GM12864 (cell line): ENCODE data around the gene SERPIND1.

ENCODE experiments used
- DNase-seq: peaks from one replicate; pipeline ENCODE4 v3.0.0-alpha.2; 2011; ENCODE audit warnings: low read depth
- H3K4me3 ChIP-seq: 2 replicates; pipeline ENCODE4 v1.5.1; 2011; ENCODE audit warnings: mild to moderate bottlenecking, low read depth, low read length, control low read depth
- TF ChIP-seq, protein P1 (sequence below): IDR thresholded peaks from 2 replicates; pipeline ENCODE4 v1.5.1; 2011; ENCODE audit warnings: low read depth, mild to moderate bottlenecking, moderate library complexity, low read length, control low read depth, inconsistent platforms; ENCODE audit errors: missing control alignments

SERPIND1 gene

GRCh38 chr22:20750461-20751184 is 23.3 kb upstream of the SERPIND1 start:
- TF ChIP-seq, protein P1, sequence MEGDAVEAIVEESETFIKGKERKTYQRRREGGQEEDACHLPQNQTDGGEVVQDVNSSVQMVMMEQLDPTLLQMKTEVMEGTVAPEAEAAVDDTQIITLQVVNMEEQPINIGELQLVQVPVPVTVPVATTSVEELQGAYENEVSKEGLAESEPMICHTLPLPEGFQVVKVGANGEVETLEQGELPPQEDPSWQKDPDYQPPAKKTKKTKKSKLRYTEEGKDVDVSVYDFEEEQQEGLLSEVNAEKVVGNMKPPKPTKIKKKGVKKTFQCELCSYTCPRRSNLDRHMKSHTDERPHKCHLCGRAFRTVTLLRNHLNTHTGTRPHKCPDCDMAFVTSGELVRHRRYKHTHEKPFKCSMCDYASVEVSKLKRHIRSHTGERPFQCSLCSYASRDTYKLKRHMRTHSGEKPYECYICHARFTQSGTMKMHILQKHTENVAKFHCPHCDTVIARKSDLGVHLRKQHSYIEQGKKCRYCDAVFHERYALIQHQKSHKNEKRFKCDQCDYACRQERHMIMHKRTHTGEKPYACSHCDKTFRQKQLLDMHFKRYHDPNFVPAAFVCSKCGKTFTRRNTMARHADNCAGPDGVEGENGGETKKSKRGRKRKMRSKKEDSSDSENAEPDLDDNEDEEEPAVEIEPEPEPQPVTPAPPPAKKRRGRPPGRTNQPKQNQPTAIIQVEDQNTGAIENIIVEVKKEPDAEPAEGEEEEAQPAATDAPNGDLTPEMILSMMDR = no peak
- H3K4me3 ChIP-seq = no peak overlapping the region
- DNase-seq = no peak

- no peak for DNase-seq
- TF ChIP-seq, protein P1 = no peak
- H3K4me3 ChIP-seq = no peak overlapping the region
Observed at GRCh38 chr22:20751185-20751851, 22.6 kb upstream of the SERPIND1 start.

DNA sequence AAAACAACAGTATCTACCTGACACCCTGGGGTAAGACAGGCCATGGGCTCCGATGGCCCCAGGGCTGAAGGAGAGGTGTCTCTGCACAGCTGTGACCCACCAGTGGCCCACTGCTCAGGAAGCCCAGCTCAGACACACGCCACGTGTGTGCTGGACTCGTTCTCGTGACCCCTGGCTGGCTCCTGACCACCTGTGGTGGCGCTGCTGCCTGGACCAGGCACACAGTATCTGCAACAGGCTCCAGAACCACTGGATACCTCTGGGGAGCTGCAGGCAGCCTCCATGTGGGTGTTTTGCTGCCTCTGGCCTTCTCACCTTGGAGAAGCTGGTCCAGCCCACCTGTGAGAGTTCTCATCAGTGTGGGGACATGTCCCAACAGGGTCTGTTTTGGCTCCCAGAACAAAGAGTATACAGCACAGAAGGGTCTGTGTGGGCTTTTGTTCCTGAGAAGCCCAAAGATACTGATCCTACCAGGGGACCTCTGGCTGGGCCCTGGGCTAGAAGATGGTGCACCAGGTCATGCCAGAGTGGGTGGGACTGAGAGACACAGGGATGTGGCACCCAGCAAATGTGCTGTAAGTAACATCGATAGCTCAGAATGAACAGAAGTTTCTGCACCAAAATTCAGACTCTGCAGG is 21.7 kb upstream of the SERPIND1 start:
- no peak overlapping the region for H3K4me3 ChIP-seq
- no peak for DNase-seq
- TF ChIP-seq, protein P1 = no peak

- TF ChIP-seq, protein P1 = no peak
- no peak overlapping the region for H3K4me3 ChIP-seq
- no peak for DNase-seq
Observed at GRCh38 chr22:20752873-20753272, 21.0 kb upstream of the SERPIND1 start.

- no peak for DNase-seq
- TF ChIP-seq, protein P1 = no peak
- H3K4me3 ChIP-seq = no peak overlapping the region
Observed at GRCh38 chr22:20756846-20757245, 17.1 kb upstream of the SERPIND1 start.

GRCh38 chr22:20758688-20759087 is 15.2 kb upstream of the SERPIND1 start:
- TF ChIP-seq, protein P1 = no peak
- no peak overlapping the region for H3K4me3 ChIP-seq
- DNase-seq = no peak
